Measurements from ENCODE around the gene PTRH2. TPM values are rescaled to one million over a fixed set of nuclear protein-coding genes. Genes with fewer than 3 reads are reported as not detected.

The PTRH2 gene
- total RNA-seq, 1 experiment from 2014 or later: 40.8 TPM

DNA sequence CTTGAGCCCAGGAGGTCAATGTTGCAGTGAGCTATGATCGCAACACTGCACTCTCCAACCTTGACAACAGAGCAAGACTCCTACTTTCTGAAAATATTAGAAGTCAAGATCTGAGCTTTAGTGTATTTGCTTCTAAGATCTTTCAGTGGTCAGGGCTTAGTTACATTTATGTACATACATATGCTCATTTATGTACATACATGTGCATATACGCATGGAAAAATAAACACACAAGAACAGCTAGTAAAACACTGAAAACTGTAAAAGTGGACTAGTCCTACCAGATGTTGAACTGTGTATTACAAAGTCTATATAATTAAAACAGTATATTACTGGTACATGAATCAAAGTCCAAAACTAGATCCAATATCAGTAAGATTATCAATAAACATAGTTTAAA, 28.3 kb downstream of the PTRH2 start:
- Histone ChIP-seq H3K4me1 (ENCODE audit: insufficient read depth, low read length) (no peaks in the 10 kb centered on the region), H3K27ac (ENCODE audit: insufficient read length, low read depth, low read length) (no peak overlapping the region), H4K91ac (ENCODE audit: insufficient read length, low read depth, low read length) (no peak overlapping the region), H3K14ac (ENCODE audit: insufficient read depth, low read length) (no peak overlapping the region), H2BK120ac (ENCODE audit: low read depth, low read length, poor library complexity, severe bottlenecking) (no peak overlapping the region), H3K23ac (ENCODE audit: insufficient read length, low read depth, low read length) (no peak overlapping the region), H2AFZ (ENCODE audit: low read length) (no peak overlapping the region), H4K20me1 (ENCODE audit: control insufficient read depth, insufficient read depth, insufficient read length) (no peaks in the 10 kb centered on the region), H3K4me2 (ENCODE audit: insufficient read depth, insufficient read length, low read length) (no peak overlapping the region), H2AK5ac (ENCODE audit: insufficient read length, low read length) (no peak overlapping the region), H3K56ac (ENCODE audit: insufficient read length, low read depth, low read length) (no peak overlapping the region), H4K8ac (replicated peaks; ENCODE audit: insufficient read length, low read depth, low read length) (no peak overlapping the region), H3K9ac (ENCODE audit: extremely low read depth, insufficient read length, low read length) (no peak overlapping the region), H2BK20ac (ENCODE audit: low read depth, low read length, poor library complexity, severe bottlenecking) (no peak overlapping the region), H3T11ph (ENCODE audit: low read length) (no peak overlapping the region), H3K18ac (ENCODE audit: insufficient read length, low read depth, low read length) (no peak overlapping the region), H3K23me2 (ENCODE audit: insufficient read length, low read depth, low read length, poor library complexity, severe bottlenecking) (no peaks in the 10 kb centered on the region), H4K5ac (ENCODE audit: insufficient read length, low read depth, low read length) (no peak overlapping the region), H2BK5ac (ENCODE audit: insufficient read length, low read length) (no peak overlapping the region), H3K79me1 (ENCODE audit: insufficient read depth, low read depth, low read length, poor library complexity, severe bottlenecking) (no peaks in the 10 kb centered on the region), H2BK15ac (ENCODE audit: low read depth, low read length) (no peak overlapping the region), H3K4ac (ENCODE audit: low read depth, low read length) (no peak overlapping the region), H2BK12ac (ENCODE audit: insufficient read length, low read depth, low read length) (no peak overlapping the region), H3K9me3 (ENCODE audit: control insufficient read depth, low read depth, low read length) (no peaks in the 10 kb centered on the region), H3K79me2 (ENCODE audit: insufficient read depth, low read length) (no peaks in the 10 kb centered on the region), H3K27me3 (ENCODE audit: insufficient read depth, low read length) (no peaks in the 10 kb centered on the region)
- DNase-seq: no peak
- no peaks in the 10 kb centered on the region for H3K9me3 Mint-ChIP-seq
- TF ChIP-seq CTCF (conservative IDR thresholded peaks at IDR 0.05): no peak
- no peaks in the 10 kb centered on the region for H3K4me1 Mint-ChIP-seq
- H3K27ac Mint-ChIP-seq: no peak overlapping the region
- peaks cover 38 to 89% (median 72%) of the 10 kb centered on the region in 3 experiments; a peak in 6 of 7 replicates for H3K36me3 Mint-ChIP-seq (ENCODE audit: insufficient read depth in 1 of 3, low read depth in 3 of 3)
- no peak overlapping the region for H3K4me3 Mint-ChIP-seq
- H3K27me3 Mint-ChIP-seq (ENCODE audit: low read depth): no peaks in the 10 kb centered on the region
- WGBS (ENCODE audit: extremely low coverage, insufficient read length, low lambda C conversion rate): no CpG with 5 or more reads among the region's 2 CpGs
